Sciatic nerve (tissue), 2 donors: ENCODE measurements around the gene GSX1. TPM values are rescaled to one million over a fixed set of nuclear protein-coding genes. Genes with fewer than 3 reads are reported as not detected.
A peak's percentile ranks its signal among the peaks of the same experiment; 100 is the strongest.

ENCODE experiments used
- ATAC-seq: fragments of 200-7000 bp; cut with Tn5 transposase; one replicate; pipeline ENCODE4 v1.9.1; 2020; ENCODE audit warnings: mild to moderate bottlenecking, moderate library complexity
- DNase-seq: peaks from one replicate; pipeline ENCODE4 v3.0.0-alpha.2; 2020; ENCODE audit warnings: low spot score
- intact Hi-C: fragments of 100-400 bp; cut with DNase I; formaldehyde crosslinking; loops from one replicate; pipeline ENCODE4 v1.14.2; 2022
- total RNA-seq: library from RNA; stranded (reverse); fragmentation: NEBNext Ultra II Directional; extraction: Animal tissue kit (Norgen Biotek cat#: 25700); gene quantifications from one replicate; pipeline ENCODE4 v1.2.1, GENCODE V29; 2021
- donor health status: DM: no; HTN: no; CAD: no.
- donor health status: DM: no; HTN: no; CAD: no.

Gene GSX1
- total RNA-seq, 1 donor from 2014 or later: not detected

DNA sequence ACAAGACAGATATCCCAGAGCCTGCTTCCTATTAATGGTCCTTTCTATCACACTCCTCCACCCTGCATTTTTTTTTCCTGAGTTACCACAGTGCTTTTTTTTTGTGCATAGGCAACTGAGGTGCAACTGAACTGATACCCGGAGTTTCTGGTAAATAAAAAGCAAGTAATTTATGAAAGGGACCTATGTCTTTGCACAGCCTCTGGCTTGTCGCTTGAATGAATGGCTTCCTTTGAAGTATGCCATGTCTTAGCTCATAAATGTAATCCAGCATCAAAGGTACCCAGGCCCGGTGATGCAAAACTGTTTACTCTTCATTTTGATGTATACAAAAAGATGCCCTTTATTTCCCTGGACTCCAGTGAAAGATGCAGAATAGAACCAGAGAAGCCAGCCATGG is 31.8 kb downstream of the GSX1 start:
- ATAC-seq: no peak
- no peak for DNase-seq
- intact Hi-C loops: loop anchor here (10.0 kb wide), 1 partner anchor 289 kb away; no protein-coding TSS in a partner anchor

DNA sequence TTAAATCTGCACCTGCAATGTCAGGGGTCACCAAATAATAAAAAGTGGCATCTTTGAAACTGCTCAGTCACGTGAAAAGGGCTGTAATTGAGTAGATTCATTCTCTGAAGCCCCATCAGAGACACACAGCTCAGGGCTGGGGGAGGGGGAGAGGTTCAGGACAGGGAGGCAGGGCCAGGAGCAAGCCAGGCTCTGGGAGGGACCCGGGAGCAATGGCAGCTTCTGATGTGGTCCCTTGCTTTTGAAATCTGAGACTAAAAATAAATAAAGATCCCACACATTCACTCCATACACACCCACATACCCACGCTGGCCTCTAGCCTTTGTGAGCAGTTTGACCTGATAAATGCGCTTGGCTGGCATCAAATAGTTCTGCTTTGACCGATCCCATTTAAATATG is 32.8 kb downstream of the GSX1 start:
- no peak for ATAC-seq
- intact Hi-C loops: loop anchor here (10.0 kb wide), 1 partner anchor 290 kb away; no protein-coding TSS in a partner anchor
- no peak for DNase-seq

DNA sequence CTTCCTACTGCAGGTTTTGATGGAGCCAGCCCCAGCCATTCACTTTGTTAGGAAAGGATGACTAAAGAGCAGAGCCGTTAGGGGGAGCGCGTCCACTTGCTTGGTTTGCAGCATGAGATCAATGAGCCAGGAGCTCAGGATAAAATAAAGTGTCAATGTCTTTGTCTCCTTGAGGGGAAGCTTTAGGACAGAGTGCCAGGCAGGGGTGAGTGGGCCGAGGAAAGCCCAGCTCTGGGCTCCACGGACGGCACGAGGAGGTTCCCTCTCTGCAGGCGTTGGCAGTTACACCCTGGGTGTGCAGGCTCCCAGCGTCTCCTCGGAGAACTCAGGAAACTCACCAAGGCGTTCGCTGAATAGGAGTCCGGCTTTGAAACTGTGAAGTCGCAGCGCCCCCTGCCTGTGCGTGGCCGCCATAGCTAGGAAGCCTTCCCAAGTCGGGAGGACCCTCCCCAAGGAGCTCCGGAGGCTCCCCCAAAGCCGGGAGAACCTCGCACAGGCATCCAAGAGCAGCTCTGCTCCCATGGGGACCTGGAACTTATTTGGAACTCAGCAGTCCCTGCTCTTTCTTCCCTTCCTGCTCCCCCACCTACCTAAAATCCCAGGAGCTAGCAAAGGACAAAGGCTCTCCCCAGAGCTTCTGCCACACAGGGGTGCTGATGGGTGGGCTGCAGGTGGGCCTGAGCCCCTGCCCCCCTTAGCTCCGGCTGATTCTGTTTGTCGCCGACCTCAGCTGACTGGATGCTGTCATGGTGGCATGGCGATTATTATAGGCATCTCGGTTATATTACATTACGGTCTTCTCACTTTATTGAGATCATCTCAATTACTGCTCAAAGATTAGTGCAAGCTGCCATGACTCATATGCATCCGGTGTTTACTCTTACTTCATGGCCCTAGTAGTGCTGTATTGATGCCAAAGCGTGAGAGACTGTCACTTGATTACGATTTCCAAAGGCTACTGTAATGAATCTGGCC is 34.4 kb downstream of the GSX1 start:
- ATAC-seq: peak; percentile 95
- DNase-seq: peak; percentile 87
- intact Hi-C loops: loop anchor here (10.0 kb wide), 1 partner anchor 292 kb away; no protein-coding TSS in a partner anchor

DNA sequence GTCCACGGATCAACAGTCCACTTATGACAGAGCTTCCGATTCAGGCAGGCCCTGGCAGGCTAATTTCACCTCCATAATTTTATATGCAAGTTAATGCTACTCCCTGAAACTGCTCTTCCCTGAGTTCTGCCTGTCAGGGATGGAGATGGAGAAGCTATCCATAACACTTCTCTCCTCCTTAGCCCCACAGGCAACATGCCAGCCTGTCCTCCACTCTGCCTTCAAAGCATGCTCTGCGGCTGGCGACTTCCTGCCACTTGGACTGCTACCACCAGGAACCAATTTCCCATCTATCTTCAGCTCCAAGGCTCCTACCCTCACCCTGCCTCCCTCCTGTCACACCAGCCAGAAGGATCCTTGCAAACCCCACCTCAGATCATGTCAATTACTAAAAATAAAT is 35.4 kb downstream of the GSX1 start:
- intact Hi-C loops: loop anchor here (10.0 kb wide), 1 partner anchor 293 kb away; no protein-coding TSS in a partner anchor
- DNase-seq (no peak), ATAC-seq (no peak)

DNA sequence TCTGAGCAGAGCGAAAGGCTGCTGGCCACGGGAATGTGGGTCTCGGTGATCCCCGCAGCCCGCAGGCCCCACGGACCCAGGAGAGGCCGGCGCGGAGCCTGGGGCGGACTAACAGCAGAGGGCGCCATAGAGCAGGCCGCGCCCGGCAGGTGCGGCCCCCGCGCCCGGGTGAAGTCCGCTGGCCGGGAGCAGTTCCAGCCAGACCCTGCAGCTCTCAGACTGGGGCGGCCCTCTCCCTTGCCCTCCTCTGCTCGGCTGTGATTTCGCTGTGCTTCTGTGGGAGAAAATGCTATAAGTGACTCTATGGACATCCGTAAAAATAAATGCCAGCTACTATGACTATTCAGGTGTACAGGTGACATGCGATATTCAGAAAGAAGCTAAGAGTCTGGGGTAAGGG is 37.7 kb downstream of the GSX1 start:
- intact Hi-C loops: loop anchor here (5.0 kb wide), 1 partner anchor 152 kb away; no protein-coding TSS in a partner anchor
- DNase-seq: peak; percentile 70
- peak; percentile 58 for ATAC-seq

DNA sequence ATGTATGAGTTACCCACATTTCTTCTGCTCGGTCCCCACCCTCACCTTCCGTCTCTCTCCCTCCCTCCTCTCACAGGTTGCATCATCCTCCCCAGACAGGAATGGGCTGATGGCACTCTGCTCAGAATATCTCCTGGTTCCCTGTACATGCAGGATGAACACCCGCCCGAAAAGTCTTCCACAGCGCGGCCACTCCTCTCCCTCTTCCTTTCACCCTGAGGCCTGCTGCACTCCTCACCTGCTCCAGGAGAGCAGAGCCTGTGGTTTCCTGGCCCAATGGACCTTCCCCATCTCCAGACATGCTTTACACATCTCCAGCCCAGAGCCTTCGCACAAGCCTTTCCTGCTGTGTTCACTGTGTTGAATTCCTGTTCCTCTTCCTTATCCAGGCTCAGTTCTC is 40.9 kb downstream of the GSX1 start:
- ATAC-seq (no peak), DNase-seq (no peak)
- intact Hi-C loops: loop anchor here (5.0 kb wide), 1 partner anchor 149 kb away; no protein-coding TSS in a partner anchor

DNA sequence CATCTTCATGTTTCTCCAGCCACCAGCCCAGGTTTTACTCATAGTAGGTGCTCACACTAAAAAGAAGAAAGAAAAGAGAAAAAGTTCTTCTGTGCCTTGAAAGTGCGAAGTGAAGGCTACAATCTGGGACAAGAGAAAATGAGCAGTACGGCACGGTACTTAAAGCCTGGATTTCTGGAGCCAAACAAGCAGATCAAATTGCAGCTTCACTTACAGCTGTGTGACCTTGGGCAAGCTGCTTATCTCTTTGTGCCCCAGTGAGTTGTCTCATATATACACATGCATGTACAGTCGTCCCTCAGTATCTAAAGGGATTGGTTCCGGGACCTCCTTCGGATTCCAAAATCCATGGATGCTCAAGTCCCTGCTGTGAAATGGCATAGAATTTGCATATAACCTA is 41.8 kb downstream of the GSX1 start:
- no peak for ATAC-seq
- intact Hi-C loops: loop anchor here (5.0 kb wide), 1 partner anchor 148 kb away; no protein-coding TSS in a partner anchor
- no peak for DNase-seq

DNA sequence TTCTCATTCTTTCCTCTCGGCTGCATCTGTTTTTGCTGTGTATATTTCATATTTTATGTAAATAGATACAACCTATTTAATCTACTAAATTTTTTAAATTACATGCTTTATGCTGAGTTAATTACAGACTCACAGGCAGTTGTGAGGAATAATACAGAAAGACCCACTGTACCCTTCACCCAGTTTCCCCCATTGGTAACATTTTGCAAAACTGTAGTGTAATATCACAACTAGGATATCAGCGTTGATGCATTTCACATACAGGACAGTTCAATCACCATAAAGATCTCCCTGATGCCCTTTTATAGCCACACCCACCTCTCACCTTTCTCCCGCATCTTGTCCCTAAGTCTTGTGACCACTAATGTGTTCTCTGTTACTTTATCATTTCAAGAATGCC is 43.5 kb downstream of the GSX1 start:
- no peak for ATAC-seq
- DNase-seq: no peak
- intact Hi-C loops: no loop called here

DNA sequence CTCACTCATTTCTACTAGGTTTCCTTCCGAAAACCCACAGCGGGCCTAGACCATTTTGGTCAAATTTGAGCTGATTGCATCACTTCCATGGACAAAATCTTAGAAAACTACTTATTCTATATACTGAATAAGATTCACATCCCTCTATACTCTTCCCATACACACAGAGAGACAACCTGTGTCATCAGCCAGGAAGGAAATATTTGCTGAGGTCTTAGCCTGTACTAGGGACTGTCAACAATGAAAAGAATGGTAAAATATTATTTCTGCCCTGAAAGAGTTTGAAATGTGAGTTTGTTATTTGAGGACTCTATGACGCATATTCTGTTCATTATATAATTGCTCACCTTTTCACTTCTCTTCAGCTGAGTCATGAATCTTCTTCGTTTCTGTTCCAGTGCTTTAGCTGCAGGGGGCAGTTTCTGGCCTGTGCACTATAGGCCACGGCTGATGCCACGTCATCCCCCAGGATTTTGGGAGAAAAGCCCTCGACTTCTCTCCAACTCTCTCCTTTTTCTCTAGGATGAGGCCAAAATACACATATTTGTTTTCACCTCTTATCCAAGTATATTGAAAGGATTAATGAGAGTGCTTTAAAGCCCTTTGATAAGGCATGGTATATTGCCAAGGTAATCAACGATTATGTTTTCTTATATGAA is 47.7 kb downstream of the GSX1 start:
- intact Hi-C loops: no loop called here
- ATAC-seq (no peak), DNase-seq (no peak)

DNA sequence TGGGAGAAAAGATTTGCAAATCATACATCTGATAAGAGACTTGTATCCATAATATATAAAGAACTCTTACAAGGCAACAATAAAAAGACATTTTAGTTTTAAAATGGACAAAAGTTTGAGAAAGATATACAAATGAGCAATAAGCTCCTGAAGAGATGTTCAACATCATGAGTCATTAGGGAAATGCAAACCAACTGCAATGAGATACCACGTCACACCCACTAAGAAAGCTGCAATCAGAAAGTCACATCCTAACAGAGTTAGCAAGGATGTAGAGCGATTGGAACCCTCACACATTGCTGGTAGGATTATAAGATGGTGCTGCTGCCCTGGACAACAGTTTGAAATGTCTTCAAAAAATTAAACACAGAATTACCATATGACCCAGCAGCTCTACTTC is 50.3 kb downstream of the GSX1 start:
- intact Hi-C loops: no loop called here
- DNase-seq (no peak), ATAC-seq (no peak)

Other genes with a start within 250 kb of the GSX1 start
- gene LNX2, start 172.0 kb upstream of the GSX1 start, total RNA-seq: 10.1 TPM
- gene POLR1D, start 170.6 kb upstream of the GSX1 start, total RNA-seq: 84.7 TPM
- not detected for gene PDX1, start 127.5 kb downstream of the GSX1 start, total RNA-seq
- not detected for gene CDX2, start 176.8 kb downstream of the GSX1 start, total RNA-seq
- not detected for gene URAD, start 196.2 kb downstream of the GSX1 start, total RNA-seq